ENCODE results near the gene EIF2AK2. TPM values are rescaled to one million over a fixed set of nuclear protein-coding genes. Genes with fewer than 3 reads are reported as not detected.

The EIF2AK2 gene
- total RNA-seq, 4 donors from 2014 or later = 28.6 to 41.7 (median 31.0) TPM

GRCh38 chr2:37052600-37053332 is 104.0 kb downstream of the EIF2AK2 start:
- no peaks in the 10 kb centered on the region for H3K27me3 ChIP-seq
- H3K27ac ChIP-seq = no peak overlapping the region
- no peak overlapping the region for H3K4me3 ChIP-seq (replicated peaks in 1 of 3)
- no peaks in the 10 kb centered on the region for H3K9me3 ChIP-seq
- intact Hi-C loops (cut with DNase I) = no loop called here
- peaks cover 24 to 49% of the 10 kb centered on the region in 2 donors for H3K36me3 ChIP-seq
- H3K4me1 ChIP-seq = no peaks in the 10 kb centered on the region
- 95% methylated on average over 5 of the region's 5 CpGs for WGBS, 2 donors
- no peak for TF ChIP-seq CTCF (IDR thresholded peaks at IDR 0.05)
- no peak for TF ChIP-seq POLR2A (IDR thresholded peaks at IDR 0.05)
- no peak for DNase-seq

Other genes with a start within 250 kb of the EIF2AK2 start
- 10 to 100 TPM; 14.9 to 18.5 (median 16.1) TPM for gene STRN, start 190.4 kb downstream of the EIF2AK2 start, total RNA-seq
- 10 to 100 TPM; 34.3 to 52.7 (median 44.5) TPM for gene HEATR5B, start 72.6 kb downstream of the EIF2AK2 start, total RNA-seq
- gene GPATCH11, start 72.5 kb downstream of the EIF2AK2 start, total RNA-seq = 10 to 100 TPM in 1 of 4 donors, 1 to 10 TPM in 3; 6.2 to 10.6 (median 8.7) TPM
- not detected for gene SULT6B1, start 31.7 kb upstream of the EIF2AK2 start, total RNA-seq
- gene CEBPZOS, start 39.5 kb upstream of the EIF2AK2 start, total RNA-seq = 10 to 100 TPM; 21.0 to 34.2 (median 29.3) TPM
- gene CEBPZ, start 74.6 kb upstream of the EIF2AK2 start, total RNA-seq = 10 to 100 TPM; 31.4 to 46.1 (median 34.5) TPM
- gene NDUFAF7, start 74.7 kb upstream of the EIF2AK2 start, total RNA-seq = 10 to 100 TPM; 11.5 to 23.1 (median 19.1) TPM
- 10 to 100 TPM; 31.3 to 45.2 (median 42.2) TPM for gene PRKD3, start 167.9 kb upstream of the EIF2AK2 start, total RNA-seq
- 1 to 10 TPM; 1.0 to 6.0 (median 4.3) TPM for gene QPCT, start 187.7 kb upstream of the EIF2AK2 start, total RNA-seq